ENCODE measurements around the gene KANSL2.
"Not testable (repeated sequence)": the region's sequence is repeated elsewhere in the genome, so short reads cannot be mapped to it uniquely, and the experiment has no call there.

KANSL2 gene

DNA sequence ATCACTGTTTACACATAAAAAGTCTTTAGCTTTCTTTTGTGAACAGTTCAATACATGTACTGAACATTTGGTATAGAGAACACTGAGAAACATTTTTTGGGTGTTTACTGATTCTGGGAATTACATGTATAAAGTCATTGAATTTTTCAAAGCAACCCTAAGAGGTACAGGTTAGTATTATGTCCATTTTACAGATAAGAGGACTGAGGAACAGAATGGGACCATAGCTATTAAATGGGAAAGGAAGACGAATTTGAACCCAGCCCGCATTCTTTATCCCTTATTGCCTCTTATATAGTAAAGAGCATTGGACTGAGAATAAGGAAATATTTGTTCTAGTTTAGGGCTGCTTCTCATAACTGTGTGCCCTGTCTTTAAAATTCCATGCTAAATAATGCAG, 889 bp upstream of the KANSL2 start:
- DNase-seq: no peak

DNA sequence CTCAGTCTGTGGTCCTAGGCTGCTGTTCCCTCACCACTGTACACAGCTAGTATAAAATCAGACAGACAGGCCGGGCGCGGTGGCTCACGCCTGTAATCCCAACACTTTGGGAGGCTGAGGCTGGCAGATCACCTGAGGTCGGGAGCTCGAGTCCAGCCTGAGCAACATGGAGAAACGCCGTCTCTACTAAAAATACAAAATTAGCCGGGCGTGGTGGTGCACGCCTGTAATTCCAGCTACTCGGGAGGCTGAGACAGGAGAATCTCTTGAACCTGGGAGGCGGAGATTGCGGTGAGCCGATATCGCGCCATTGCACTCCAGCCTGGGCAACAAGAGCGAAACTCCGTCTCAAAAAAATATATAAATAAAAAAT, 481 bp upstream of the KANSL2 start:
- DNase-seq: not testable (repeated sequence)

DNA sequence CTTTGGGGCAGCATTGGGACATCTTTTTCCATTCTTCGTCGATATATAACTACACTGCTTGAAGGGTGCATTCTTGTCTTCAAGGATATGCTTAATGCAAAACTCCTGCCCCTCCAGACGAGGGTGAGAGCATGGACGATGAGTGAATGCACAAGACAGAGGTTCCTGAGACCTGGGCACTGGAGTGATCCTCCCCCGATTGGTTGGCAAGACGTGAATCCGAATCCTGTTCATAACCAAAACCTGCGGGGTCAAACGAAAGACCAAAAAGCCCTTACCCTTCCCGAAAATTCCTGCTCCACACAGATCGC, 684 bp downstream of the KANSL2 start:
- DNase-seq: no peak

DNA sequence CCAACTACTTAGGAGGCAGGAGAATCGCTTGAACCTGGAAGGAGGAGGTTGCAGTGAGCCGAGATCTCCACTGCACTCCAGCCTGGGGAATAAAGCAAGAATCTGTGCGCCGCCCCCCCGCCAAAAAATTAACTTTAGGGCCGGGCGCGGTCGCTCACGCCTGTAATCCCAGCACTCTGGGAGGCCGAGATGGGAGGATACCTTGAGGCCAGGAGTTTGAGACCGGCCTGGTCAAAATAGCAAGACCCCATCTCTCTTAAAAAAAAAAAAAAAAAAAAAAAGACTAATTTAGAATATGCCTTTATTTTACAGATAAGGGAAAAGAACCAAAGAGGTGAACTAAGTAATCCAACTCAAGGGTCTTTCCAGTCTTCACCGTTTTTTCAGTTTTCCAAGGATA, 1.2 kb downstream of the KANSL2 start:
- DNase-seq: no peak

DNA sequence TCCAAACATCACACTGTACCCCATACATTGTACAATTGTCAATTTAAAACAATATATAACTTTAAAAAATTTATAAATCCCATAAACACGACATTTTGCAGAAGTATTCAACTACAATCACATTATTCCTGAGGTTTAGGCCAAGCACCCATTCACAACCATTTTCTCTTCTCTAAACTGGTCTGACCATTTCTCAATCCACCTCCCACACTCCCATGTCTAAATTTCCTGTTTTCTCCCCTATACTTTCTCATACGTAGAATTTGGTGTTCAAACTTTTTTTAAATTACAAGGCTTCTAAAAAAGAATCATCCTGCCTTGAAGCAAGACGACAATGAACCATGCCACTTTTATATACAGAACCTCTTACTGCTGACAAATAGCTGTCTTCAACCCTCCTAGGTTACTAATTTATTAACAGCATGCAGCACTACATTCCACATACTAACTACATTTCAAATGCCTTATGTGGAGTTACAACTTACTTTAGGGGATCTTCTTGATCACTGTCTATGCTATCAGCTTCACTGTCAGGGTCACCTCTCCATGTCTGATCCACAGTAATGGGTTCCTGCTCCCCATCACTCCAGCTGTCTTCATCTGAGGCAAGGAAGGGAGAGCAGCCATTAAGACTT, 3.4 kb downstream of the KANSL2 start:
- DNase-seq: no peak

DNA sequence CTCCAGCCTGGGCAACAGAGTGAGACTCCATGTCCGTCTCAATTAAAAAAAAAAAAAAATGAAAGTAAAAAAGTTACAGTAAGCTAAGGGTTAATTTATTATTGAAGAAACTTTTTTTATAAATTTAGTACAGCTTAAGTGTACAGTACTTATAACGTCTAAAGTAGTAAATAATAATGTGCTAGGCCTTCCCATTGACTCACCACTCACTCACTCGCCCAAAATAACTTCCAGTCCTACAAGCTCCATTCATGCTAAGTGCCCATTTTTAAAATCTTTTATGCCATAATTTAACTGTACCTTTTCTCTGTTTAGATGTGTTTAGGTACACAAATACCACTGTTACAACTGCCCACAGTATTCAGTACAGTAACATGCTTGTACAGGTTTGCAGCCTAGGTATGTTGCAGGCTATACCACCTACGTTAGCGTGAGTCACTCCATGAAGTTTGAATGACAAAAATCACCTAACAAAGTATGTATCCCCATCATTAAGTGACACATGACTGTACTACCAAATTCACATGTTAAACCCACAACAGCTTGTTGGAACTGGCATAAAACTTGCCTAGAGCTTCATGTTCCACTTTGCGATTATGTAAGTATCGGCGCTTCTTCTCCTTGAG, 10.7 kb downstream of the KANSL2 start:
- no peak for DNase-seq

DNA sequence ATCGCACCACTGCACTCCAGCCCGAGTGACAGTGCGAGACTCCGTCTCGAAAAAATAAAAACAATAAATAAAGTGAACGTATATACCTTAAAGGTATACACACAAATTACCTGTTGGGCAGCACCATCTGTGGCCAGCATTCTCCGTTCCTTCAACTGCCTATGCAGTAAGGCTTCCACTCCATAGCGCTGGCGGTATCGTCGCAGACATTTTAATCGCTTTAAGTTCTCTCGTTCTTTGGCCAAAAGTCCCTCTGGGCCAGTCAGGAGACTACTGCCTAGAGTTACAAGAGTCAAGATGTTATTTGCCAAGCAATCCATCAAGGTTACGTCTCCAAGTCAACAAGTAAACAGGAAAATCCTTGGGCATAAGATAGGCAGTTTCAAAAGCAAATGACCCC, 13.0 kb downstream of the KANSL2 start:
- no peak for DNase-seq

DNA sequence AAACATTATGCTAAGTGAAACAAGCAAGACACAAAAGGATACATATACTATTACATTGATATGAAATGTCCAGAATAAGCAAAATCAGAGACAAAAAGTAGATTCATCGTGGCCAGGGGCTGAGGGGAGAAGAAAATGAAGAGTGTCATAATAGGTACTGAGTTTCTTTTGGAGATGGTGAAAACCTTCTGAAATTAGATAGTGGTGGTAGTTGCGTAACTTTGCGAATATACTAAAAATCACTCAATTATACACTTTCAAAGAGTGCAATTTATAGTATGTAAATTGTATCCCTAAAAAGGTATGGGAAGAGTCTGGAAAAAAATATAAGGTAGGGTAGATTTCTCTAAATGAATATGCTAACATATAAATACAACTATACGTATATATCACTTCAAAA, 22.2 kb downstream of the KANSL2 start:
- DNase-seq: no peak

DNA sequence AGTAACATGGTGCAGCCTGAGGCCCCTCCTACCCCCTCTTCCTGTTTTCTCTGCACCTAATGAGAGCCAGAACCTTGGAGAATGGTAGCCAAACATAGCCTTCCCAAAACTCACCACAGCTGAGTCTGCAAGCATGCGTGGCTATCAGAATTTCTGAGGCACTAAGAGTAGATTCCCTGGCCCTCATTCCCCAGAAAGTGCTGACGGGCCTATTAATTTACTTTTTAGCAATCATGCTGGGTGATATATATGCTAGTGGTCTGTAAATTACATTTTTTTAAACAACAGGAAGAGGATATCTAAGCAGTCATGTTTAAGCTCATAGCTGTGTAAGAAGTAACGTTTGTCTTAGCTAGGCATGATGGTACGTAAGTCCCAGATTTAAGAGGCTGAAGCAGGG, 30.4 kb downstream of the KANSL2 start:
- no peak for DNase-seq

DNA sequence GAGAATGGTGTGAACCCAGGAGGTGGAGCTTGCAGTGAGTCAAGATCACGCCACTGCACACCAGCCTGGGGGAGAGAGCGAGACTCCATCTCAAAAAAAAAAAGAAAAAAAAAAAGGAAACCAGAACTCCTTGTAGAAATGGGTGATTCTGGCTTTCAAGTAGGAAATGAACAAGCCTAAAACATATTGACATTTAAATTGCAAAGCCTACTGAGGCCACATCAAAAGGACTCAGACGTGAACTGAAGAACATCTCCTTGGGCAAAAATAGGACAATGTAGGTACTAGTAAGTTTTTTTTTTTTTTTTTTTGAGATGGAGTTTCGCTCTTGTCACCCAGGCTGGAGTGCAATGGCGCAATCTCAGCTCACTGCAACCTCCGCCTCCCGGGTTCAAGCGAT, 36.7 kb downstream of the KANSL2 start:
- DNase-seq: not testable (repeated sequence)

DNA sequence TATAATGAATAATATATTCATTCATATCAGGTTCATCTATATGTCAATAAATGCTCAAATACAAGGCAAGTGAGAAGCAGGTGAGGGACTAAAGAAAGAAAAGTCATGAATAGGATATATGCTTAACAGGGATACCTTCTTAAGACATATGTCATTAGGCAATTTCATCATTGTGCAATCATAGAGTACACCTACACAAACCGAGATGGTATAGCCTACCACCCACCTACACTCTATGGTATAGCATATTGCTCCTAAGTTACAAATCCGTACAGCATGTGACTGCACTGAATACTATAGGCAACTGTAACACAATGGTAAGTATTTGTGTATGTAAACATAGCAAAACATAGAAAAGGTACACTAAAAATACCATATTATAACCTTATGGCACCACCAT, 39.0 kb downstream of the KANSL2 start:
- DNase-seq: no peak

DNA sequence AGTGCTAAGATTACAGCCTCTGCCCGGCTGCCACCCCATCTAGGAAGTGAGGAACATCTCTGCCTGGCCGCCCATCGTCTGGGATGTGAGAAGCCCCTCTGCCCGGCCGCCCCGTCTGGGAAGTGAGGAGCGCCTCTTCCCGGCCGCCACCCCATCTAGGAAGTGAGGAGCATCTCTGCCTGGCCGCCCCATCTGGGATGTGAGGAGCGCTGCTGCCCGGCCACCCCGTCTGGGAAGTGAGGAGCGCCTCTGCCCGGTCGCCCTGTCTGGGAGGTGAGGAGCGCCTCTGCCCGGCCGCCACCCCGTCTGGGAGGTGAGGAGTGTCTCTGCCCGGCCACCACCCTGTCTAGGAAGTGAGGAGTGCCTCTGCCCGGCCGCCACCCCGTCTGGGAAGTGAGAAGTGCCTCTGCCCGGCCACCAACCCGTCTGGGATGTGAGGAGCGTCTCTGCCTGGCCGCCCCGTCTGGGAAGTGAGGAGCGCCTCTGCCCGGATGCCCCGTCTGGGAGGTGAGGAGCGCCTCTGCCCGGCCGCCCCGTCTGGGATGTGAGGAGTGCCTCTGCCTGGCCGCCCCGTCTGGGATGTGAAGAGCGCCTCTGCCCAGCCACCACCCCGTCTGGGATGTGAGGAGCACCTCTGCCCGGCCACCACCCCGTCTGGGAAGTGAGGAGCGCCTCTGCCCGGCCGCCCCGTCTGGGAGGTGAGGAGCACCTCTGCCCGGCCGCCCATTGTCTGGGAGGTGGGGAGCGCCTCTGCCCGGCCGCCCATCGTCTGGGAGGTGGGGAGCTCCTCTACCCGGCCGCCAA, 40.1 kb downstream of the KANSL2 start:
- DNase-seq: not testable (repeated sequence)

DNA sequence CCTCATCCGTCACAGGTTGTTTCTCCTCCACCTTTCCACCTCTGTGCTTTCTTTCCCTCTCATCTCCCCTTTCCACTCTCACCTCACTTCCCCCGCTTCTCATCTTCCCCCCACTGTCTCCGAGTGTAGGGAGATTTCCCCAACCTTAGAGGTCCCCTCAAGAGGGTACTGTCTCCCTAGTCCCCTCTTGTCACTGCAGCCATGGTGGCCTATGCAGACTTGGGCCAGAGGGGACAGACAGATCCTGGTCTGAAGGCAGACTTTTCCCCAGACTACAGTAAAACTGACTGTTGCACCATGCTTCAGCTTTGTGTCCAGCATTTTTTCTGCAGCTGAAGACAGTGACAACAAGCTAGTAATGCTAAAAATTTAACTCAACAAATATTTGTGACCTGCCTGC, 41.2 kb downstream of the KANSL2 start:
- no peak for DNase-seq

DNA sequence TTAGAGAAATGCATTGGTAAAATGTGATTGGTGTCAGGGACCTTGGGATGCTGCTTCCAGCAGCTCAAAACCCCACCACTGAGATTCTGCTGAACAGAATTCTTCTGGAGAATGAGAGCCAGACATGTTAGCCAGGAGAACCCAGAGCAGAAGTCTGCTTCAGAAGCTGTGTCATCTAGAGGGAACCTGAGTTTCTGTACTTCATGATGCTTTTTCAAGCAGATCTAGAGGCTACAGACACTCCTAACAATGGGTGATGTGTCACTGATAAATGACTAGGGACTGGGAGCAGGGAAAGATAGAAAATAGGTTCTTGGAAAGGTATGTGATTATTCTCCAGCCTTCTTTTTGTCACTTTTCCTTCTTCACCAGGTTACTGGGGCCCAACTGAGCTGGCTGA, 41.6 kb downstream of the KANSL2 start:
- DNase-seq: no peak

DNA sequence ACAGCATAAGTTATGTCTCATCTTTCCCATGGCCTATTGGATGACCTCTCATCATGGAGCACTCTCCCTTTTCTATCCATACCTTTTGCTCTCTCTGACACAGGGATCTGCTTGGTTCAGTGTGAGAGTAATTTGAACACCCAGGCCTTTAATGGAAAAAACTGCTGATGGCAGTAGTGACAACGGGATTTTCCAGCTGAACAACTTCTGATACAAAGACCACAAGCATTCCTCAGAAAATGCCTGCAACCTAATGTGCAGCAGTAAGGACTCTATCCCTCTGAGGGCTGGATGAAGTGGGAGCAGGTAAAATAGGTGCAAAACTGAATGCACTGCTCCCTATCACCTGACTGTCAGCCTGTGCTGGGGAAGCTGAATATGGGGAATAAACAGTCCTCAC, 51.0 kb downstream of the KANSL2 start:
- no peak for DNase-seq

DNA sequence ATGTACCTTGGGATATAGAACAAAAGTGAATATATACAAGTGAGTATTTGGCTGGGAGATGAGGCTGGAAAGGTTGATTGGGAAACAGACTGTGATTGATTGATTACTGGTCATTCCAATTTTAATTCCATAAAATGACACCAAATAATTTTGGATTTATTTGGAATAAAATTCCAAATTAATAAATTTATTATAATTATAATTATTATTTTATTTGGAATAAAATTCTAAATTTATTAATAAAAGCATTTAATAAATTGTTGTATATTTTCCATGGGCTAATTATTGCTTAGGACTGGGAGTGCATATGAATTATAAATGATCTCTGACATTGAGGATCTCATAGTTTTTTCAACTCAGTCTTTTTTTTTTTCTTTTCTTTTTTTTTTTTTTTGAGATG, 51.7 kb downstream of the KANSL2 start:
- DNase-seq: no peak

DNA sequence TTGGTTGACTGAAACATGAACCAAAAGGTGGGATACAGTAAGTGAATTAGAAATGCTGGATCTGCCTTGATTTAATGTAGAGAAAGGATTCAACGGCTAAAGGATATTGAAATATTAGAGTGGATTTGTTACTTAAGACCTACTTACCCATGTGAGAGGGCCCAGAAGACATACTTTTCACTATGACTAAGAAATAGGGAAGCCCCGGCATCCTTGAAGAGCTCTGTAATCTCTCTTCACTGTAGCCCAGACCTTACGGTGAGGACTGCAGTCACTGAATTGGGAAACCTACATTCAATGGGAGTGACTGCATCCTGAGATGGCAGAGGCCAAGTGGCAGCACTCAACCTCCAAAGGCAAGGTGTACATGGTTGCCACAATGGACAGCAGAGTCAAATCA, 52.5 kb downstream of the KANSL2 start:
- DNase-seq: peak; percentile 17

DNA sequence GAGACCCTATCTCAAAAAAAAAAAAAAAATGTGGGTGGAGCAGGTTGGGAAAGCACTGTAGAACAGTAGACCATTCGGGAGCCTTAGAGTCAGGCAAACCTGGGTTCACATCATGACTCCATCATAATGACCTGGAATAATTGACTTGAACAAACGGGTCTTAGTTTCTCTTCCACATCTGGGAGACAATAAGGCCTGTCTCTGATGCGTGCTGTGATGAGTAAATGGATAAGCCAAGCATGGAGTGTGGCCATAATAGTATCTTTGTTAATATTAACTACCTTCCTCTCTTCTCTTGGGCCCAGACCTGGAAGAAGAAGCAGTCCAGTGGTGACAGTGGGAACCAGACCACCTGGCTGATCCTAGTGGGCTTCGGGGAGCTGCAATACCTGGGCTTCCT, 54.5 kb downstream of the KANSL2 start:
- DNase-seq: no peak

DNA sequence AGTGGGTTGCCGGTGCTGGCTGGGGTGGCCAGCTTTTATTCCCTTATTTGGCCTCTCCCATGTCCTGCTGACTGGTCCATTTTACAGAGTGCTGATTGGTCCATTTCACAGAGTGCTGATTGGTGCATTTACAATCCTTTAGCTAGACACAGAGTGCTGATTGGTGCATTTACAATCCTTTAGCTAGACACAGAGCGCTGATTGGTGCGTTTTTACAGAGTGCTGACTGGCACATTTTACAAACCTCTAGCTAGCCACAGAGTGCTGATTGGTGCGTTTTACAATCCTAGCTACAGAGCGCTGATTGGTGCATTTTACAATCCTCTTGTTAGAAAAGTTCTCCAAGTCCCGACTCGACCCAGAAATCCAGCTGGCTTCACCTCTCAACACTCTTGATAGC, 59.0 kb downstream of the KANSL2 start:
- DNase-seq: not testable (repeated sequence)

DNA sequence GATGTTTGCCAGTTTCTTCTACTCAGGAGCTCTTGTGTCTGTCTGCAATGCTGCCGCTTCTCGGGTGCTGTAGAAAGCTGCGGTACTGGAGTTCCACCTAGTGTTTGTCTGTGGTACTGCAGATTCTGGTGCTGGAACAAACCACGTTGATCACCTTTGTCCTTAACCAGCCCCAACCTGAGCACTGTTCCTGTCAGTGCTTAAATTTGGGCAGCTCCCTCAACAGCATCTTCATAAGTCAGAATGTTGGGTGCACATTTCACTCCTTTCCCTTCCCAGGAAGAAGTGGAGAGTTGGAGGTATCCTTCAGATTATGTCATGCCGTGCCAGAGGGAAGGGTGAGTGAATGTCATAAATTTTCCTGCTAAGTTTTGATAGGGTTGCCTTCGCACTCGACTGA, 63.5 kb downstream of the KANSL2 start:
- DNase-seq: peak; percentile 58

DNA sequence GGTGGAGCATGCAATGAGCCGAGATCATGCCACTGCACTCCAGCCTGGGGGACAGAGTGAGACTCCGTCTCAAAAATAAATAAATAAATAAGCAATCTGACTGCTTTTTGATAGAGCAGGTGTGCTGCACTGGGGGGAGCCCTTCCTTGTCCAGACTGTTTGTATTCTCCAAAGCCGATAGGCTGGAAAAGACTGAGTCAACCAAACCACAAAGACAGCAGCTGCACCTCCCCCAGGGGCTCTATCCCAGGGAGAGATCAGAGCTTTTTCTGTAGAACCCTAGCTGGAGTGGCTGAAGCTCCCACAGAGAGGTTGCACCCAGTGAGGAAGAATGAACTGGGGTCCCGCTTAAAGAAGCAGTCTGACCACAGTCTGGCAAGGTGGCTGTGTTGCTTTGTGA, 66.4 kb downstream of the KANSL2 start:
- DNase-seq: peak; percentile 17

DNA sequence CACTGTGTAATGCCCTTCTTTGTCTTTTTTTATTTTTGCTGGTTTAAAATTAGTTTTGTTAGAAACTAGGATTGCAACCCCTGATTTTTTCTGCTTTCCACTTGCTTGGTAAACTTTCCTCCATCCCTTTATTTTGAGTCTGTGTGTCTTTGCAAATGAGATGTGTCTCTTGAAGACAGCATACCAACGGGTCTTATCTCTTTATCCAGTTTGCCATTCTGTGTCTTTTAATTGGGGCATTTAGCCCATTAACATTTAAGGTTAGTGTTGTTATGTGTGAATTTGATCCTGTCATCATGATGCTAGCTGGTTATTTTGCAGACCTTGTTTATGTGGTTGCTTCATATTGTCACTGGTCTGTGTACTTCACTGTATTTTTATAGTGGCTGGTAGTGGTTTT, 68.7 kb downstream of the KANSL2 start:
- DNase-seq: no peak

Data from NCI-H226 (cell line).